ENCODE results near the gene ZNF175. TPM values are rescaled to one million over a fixed set of nuclear protein-coding genes. Genes with fewer than 3 reads are reported as not detected.

ZNF175 gene
- total RNA-seq, 1 experiment from 2014 or later: 16.1 TPM

- Mint-ChIP-seq H3K27me3 (ENCODE audit: unreplicated experiment) (no peaks in the 10 kb centered on the region), H3K9me3 (ENCODE audit: low read depth, unreplicated experiment) (no peaks in the 10 kb centered on the region), H3K27ac (ENCODE audit: unreplicated experiment) (no peak overlapping the region), H3K4me1 (ENCODE audit: low read depth, unreplicated experiment) (no peaks in the 10 kb centered on the region), H3K36me3 (ENCODE audit: insufficient read depth, unreplicated experiment) (no peaks in the 10 kb centered on the region), H3K4me3 (ENCODE audit: low read depth, unreplicated experiment) (no peak overlapping the region)
- no TSS peak for BruUV-seq (replicated peaks)
- no peak for TF ChIP-seq CTCF (IDR thresholded peaks at IDR 0.05; ENCODE audit: unreplicated experiment)
- CTCF ChIA-PET: interaction anchor here (0.9 kb wide), 1 partner anchor 140 kb away, joined by 3 read pairs; no protein-coding TSS in a partner anchor
- intact Hi-C loops (cut with micrococcal nuclease; ENCODE audit: unreplicated experiment): no loop called here
- no peak for DNase-seq
Observed at GRCh38 chr19:51637362-51637978, 66.4 kb downstream of the ZNF175 start.

DNA sequence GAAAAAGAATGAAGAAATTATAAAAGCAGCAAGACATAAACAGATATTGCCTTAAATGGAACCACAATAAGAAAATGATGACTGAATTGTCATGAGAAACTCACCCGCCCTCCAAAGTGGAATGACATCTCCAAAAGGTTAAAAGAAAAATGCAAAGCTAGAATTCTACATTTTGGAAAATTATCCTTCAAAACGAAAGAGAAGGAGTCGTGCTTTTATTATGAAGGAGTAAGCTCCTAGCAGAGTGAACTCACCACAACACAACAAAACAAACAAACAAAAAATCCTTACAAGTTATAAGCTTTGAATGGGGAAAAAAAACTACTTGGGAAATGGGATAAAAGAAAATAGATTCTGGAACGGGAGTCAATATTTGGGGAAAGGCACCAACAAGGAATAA, 68.8 kb downstream of the ZNF175 start:
- CTCF ChIA-PET: no interaction called here
- no peak for TF ChIP-seq CTCF (IDR thresholded peaks at IDR 0.05; ENCODE audit: unreplicated experiment)

DNA sequence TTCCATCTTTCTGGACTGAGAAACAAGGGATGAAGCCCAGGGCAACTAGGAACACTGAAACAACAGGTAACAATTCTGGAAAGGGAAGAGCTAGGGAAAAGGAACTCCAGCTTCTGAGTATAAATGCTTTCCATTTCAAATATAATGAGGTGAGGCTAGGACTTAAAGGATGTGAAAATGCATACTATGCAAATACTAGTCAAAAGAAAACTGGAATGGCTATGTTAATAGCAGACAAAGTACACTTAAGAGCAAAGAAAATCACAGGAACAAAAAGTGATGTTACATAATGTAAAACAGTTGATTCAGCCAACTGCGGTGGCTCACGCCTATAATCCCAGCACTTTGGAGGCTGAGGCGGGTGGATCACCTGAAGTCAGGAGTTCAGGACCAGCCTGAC, 69.3 kb downstream of the ZNF175 start:
- no TSS peak for BruUV-seq (replicated peaks)
- Mint-ChIP-seq H3K4me1 (ENCODE audit: low read depth, unreplicated experiment) (no peaks in the 10 kb centered on the region), H3K27ac (ENCODE audit: unreplicated experiment) (no peak overlapping the region), H3K27me3 (ENCODE audit: unreplicated experiment) (peaks cover 20% of the 10 kb centered on the region), H3K36me3 (ENCODE audit: insufficient read depth, unreplicated experiment) (no peaks in the 10 kb centered on the region), H3K9me3 (ENCODE audit: low read depth, unreplicated experiment) (no peaks in the 10 kb centered on the region), H3K4me3 (ENCODE audit: low read depth, unreplicated experiment) (no peak overlapping the region)
- no peak for DNase-seq
- intact Hi-C loops (cut with micrococcal nuclease; ENCODE audit: unreplicated experiment): no loop called here
- CTCF ChIA-PET: interaction anchor here (0.6 kb wide), 1 partner anchor 23 kb away, joined by 3 read pairs; no protein-coding TSS in a partner anchor
- no peak for TF ChIP-seq CTCF (IDR thresholded peaks at IDR 0.05; ENCODE audit: unreplicated experiment)

More for the DNA sequence above, 68.8 kb downstream of the ZNF175 start:
- intact Hi-C loops (cut with micrococcal nuclease; ENCODE audit: unreplicated experiment): no loop called here
- H3K9me3 Mint-ChIP-seq (ENCODE audit: low read depth, unreplicated experiment): no peaks in the 10 kb centered on the region
- no peaks in the 10 kb centered on the region for H3K4me1 Mint-ChIP-seq (ENCODE audit: low read depth, unreplicated experiment)
- H3K36me3 Mint-ChIP-seq (ENCODE audit: insufficient read depth, unreplicated experiment): no peaks in the 10 kb centered on the region
- DNase-seq: no peak
- no peak overlapping the region for H3K4me3 Mint-ChIP-seq (ENCODE audit: low read depth, unreplicated experiment)
- H3K27ac Mint-ChIP-seq (ENCODE audit: unreplicated experiment): no peak overlapping the region
- peaks cover 16% of the 10 kb centered on the region for H3K27me3 Mint-ChIP-seq (ENCODE audit: unreplicated experiment)
- BruUV-seq (replicated peaks): no TSS peak

GRCh38 chr19:51641648-51642047, 70.6 kb downstream of the ZNF175 start:
- H3K27me3 Mint-ChIP-seq (ENCODE audit: unreplicated experiment): peaks cover 21% of the 10 kb centered on the region
- H3K4me1 Mint-ChIP-seq (ENCODE audit: low read depth, unreplicated experiment): no peaks in the 10 kb centered on the region
- no peak for TF ChIP-seq CTCF (IDR thresholded peaks at IDR 0.05; ENCODE audit: unreplicated experiment)
- intact Hi-C loops (cut with micrococcal nuclease; ENCODE audit: unreplicated experiment): no loop called here
- CTCF ChIA-PET: no interaction called here
- no peaks in the 10 kb centered on the region for H3K9me3 Mint-ChIP-seq (ENCODE audit: low read depth, unreplicated experiment)
- no peaks in the 10 kb centered on the region for H3K36me3 Mint-ChIP-seq (ENCODE audit: insufficient read depth, unreplicated experiment)
- no TSS peak for BruUV-seq (replicated peaks)
- H3K4me3 Mint-ChIP-seq (ENCODE audit: low read depth, unreplicated experiment): no peak overlapping the region
- no peak for DNase-seq
- H3K27ac Mint-ChIP-seq (ENCODE audit: unreplicated experiment): no peak overlapping the region

Other genes starting within 250 kb of the ZNF175 start
- 3.0 and 3.6 TPM in 2 replicates for gene VSIG10L, start 229.1 kb upstream of the ZNF175 start, total RNA-seq (2022)
- 203 and 213 TPM in 2 replicates for gene ETFB, start 204.9 kb upstream of the ZNF175 start, total RNA-seq (2022)
- gene CLDND2, start 202.3 kb upstream of the ZNF175 start, total RNA-seq (2022): 1.1 and 1.2 TPM in 2 replicates
- gene NKG7, start 198.6 kb upstream of the ZNF175 start, total RNA-seq (2022): not detected in 2 replicates
- gene LIM2, start 183.3 kb upstream of the ZNF175 start, total RNA-seq (2022): not detected in 2 replicates
- gene C19orf84, start 180.7 kb upstream of the ZNF175 start, total RNA-seq (2022): not detected in 2 replicates
- gene SIGLEC10, start 153.6 kb upstream of the ZNF175 start, total RNA-seq (2022): not detected in 2 replicates
- gene SIGLEC8, start 112.8 kb upstream of the ZNF175 start, total RNA-seq (2022): not detected in 2 replicates
- not detected in 2 replicates for gene CEACAM18, start 92.7 kb upstream of the ZNF175 start, total RNA-seq (2022)
- gene SIGLEC12, start 69.5 kb upstream of the ZNF175 start, total RNA-seq (2022): not detected in 2 replicates
- not detected in 2 replicates for gene SIGLEC6, start 39.6 kb upstream of the ZNF175 start, total RNA-seq (2022)
- gene SIGLEC5, start 59.1 kb downstream of the ZNF175 start, total RNA-seq (2022): not detected in 2 replicates
- not detected in 2 replicates for gene SIGLEC14, start 75.5 kb downstream of the ZNF175 start, total RNA-seq (2022)
- 30.3 and 33.7 TPM in 2 replicates for gene SPACA6, start 122.0 kb downstream of the ZNF175 start, total RNA-seq (2022)
- not detected in 2 replicates for gene HAS1, start 152.7 kb downstream of the ZNF175 start, total RNA-seq (2022)
- gene FPR1, start 180.6 kb downstream of the ZNF175 start, total RNA-seq (2022): not detected in 2 replicates
- gene FPR2, start 189.9 kb downstream of the ZNF175 start, total RNA-seq (2022): not detected in 2 replicates
- gene FPR3, start 223.9 kb downstream of the ZNF175 start, total RNA-seq (2022): not detected in 2 replicates

Measured in Calu3 (cell line).